Prostate gland (tissue), 2 donors: ENCODE results near the gene ATRN. TPM values are rescaled to one million over a fixed set of nuclear protein-coding genes. Genes with fewer than 3 reads are reported as not detected.
"Not testable (repeated sequence)": the region's sequence is repeated elsewhere in the genome, so short reads cannot be mapped to it uniquely, and the experiment has no call there.

ENCODE experiments used
- DNase-seq: peaks from one replicate; pipeline ENCODE4 v3.0.0-alpha.2; 2019; ENCODE audit warnings: low spot score
- H3K27ac ChIP-seq, 2 donors: fragments of 200-600 bp; sonication (generic); 2 replicates each; pipeline ENCODE4 v1.5.1; 2017 to 2019
- H3K27me3 ChIP-seq: fragments of 200-600 bp; sonication (generic); replicated peaks from 2 replicates; pipeline ENCODE4 v1.5.1; 2019; ENCODE audit not compliant: insufficient read depth
- H3K36me3 ChIP-seq, 2 donors: fragments of 200-600 bp; sonication (generic); 1 replicate in 1 of 2; 2 replicates in 1 of 2; pipeline versions ENCODE4 v1.5.1 to v1.8.1; 2017 to 2019
- H3K4me1 ChIP-seq: fragments of 200-600 bp; sonication (generic); replicated peaks from 2 replicates; pipeline ENCODE4 v1.5.1; 2019
- H3K4me3 ChIP-seq, 2 donors: fragments of 200-600 bp; sonication (generic); 2 replicates each; pipeline ENCODE4 v1.5.1; 2017 to 2019
- H3K9me3 ChIP-seq: fragments of 200-600 bp; sonication (generic); 2 replicates; pipeline ENCODE4 v1.5.1; 2017
- POLR2A ChIP-seq: fragments of 450-650 bp; IDR thresholded peaks from one replicate; pipeline ENCODE4 v1.6.1; 2016; ENCODE audit warnings: antibody characterized with exemption, mild to moderate bottlenecking
- POLR2AphosphoS5 ChIP-seq: sonication (generic); formaldehyde crosslinking; IDR thresholded peaks from one replicate; pipeline ENCODE4 v1.6.1; 2017; ENCODE audit warnings: antibody characterized with exemption
- WGBS: methylation state at CpG from one replicate; pipeline ENCODE4 v1.1.5; 2018; 5-methylcytosine and 5-hydroxymethylcytosine counted together
- intact Hi-C: fragments of 100-400 bp; cut with DNase I; formaldehyde crosslinking; loops from one replicate; pipeline ENCODE4 v1.14.2; 2022
- total RNA-seq, 2 donors: library from RNA; depleted of rRNA; stranded (reverse); fragments of >200 nt; gene quantifications; one replicate each; pipeline ENCODE4 v1.1.0, GENCODE V29; 2016
- TF ChIP-seq, protein P1 (sequence below), 4 experiments: fragments of 200-600 bp in 2 of 4; fragments of 450-650 bp in 2 of 4; sonication (generic) in 2 of 4; IDR thresholded peaks; 1 replicate in 3 of 4; 2 replicates in 1 of 4; pipeline ENCODE4 v1.5.1; 2016 to 2019; ENCODE audit warnings: antibody characterized with exemption in 4 of 4, mild to moderate bottlenecking in 2 of 4, moderate library complexity in 2 of 4

ATRN gene
- total RNA-seq, 2 donors from 2014 or later, result 34.6 to 38.1 TPM

DNA sequence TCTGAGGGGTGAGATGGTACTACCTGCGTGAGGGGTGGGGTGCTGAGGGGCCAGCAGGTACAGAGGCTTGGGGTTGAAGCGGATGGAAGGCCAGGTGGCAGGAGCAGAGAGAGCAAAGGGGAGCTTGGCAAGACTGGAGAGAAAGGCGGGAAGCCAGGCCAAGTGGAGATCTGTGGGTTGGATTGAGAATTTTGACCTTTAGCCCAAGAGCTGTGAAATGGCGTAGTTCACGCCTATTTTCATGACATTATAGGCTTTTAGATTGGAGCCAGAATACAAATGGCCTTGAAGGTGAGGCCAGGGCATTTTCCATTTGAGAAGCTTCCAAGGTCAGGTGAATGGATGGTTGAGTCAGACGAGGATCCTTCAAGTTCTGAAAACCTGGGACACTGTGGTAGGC is 2.5 kb downstream of the ATRN start:
- Histone ChIP-seq H3K4me1 (peaks cover 6% of the 10 kb centered on the region), H3K9me3 (no peaks in the 10 kb centered on the region), H3K4me3 (no peak overlapping the region), H3K27ac (no peak overlapping the region), H3K27me3 (no peaks in the 10 kb centered on the region), H3K36me3 (no peaks in the 10 kb centered on the region)
- intact Hi-C loops, result loop anchor here (5.0 kb wide), 1 partner anchor 66 kb away; the partner anchor contains the start of gene DNAAF9
- 94% methylated on average over 6 of the region's 6 CpGs for WGBS
- DNase-seq, result no peak
- no peak for TF ChIP-seq POLR2AphosphoS5
- no peak for TF ChIP-seq POLR2A
- TF ChIP-seq, protein P1, sequence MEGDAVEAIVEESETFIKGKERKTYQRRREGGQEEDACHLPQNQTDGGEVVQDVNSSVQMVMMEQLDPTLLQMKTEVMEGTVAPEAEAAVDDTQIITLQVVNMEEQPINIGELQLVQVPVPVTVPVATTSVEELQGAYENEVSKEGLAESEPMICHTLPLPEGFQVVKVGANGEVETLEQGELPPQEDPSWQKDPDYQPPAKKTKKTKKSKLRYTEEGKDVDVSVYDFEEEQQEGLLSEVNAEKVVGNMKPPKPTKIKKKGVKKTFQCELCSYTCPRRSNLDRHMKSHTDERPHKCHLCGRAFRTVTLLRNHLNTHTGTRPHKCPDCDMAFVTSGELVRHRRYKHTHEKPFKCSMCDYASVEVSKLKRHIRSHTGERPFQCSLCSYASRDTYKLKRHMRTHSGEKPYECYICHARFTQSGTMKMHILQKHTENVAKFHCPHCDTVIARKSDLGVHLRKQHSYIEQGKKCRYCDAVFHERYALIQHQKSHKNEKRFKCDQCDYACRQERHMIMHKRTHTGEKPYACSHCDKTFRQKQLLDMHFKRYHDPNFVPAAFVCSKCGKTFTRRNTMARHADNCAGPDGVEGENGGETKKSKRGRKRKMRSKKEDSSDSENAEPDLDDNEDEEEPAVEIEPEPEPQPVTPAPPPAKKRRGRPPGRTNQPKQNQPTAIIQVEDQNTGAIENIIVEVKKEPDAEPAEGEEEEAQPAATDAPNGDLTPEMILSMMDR (IDR thresholded peaks at IDR 0.05), result no peak

DNA sequence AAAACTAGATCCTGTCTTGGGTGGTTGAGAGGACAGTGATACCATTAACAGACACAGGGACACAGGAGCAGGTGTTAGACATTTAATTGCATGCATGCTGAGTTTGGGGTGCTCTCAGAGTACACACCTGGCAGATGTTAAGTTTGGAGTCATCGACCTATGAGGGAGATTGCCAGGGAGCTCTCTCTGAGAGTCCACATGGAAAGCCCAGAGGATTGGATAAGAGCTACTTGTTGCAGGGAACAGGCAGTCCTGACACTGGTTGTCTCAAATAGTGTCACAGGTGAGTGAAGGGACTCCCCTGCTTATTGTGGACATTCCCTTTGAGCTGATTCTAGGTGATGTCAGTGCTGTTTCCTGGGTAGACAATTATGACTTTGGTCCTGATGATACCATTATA is 3.1 kb downstream of the ATRN start:
- TF ChIP-seq POLR2A (no peak), POLR2AphosphoS5 (no peak)
- DNase-seq, result no peak
- no peaks in the 10 kb centered on the region for H3K36me3 ChIP-seq
- H3K27me3 ChIP-seq, result no peaks in the 10 kb centered on the region
- WGBS, result 93% methylated on average over 1 of the region's 1 CpG
- intact Hi-C loops, result loop anchor here (5.0 kb wide), 1 partner anchor 67 kb away; the partner anchor contains the start of gene DNAAF9
- no peak overlapping the region for H3K4me3 ChIP-seq
- no peak overlapping the region for H3K27ac ChIP-seq
- H3K9me3 ChIP-seq, result no peaks in the 10 kb centered on the region
- H3K4me1 ChIP-seq, result peaks cover 6% of the 10 kb centered on the region

DNA sequence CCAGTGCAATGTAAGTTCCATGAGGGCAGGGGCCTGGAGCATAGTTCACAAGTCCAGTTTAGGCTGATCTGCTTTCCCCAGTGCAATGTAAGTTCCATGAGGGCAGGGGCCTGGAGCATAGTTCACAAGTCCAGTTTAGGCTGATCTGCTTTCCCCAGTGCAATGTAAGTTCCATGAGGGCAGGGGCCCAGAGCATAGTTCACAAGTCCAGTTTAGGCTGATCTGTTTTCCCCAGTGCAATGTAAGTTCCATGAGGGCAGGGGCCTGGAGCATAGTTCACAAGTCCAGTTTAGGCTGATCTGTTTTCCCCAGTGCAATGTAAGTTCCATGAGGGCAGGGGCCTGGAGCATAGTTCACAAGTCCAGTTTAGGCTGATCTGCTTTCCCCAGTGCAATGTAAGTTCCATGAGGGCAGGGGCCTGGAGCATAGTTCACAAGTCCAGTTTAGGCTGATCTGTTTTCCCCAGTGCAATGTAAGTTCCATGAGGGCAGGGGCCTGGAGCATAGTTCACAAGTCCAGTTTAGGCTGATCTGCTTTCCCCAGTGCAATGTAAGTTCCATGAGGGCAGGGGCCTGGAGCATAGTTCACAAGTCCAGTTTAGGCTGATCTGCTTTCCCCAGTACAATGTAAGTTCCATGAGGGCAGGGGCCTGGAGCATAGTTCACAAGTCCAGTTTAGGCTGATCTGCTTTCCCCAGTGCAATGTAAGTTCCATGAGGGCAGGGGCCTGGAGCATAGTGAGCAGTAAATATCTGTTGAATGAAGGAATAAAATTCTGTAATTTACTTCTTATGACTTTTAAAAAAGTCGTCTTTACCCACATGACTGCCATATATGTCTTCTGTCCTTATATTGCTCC is 6.4 kb downstream of the ATRN start:
- intact Hi-C loops, H3K9me3 ChIP-seq, H3K4me1 ChIP-seq, DNase-seq, H3K27me3 ChIP-seq, H3K27ac ChIP-seq, H3K36me3 ChIP-seq, H3K4me3 ChIP-seq: not testable (repeated sequence)
- WGBS, result 100% methylated on average over 1 of the region's 1 CpG

DNA sequence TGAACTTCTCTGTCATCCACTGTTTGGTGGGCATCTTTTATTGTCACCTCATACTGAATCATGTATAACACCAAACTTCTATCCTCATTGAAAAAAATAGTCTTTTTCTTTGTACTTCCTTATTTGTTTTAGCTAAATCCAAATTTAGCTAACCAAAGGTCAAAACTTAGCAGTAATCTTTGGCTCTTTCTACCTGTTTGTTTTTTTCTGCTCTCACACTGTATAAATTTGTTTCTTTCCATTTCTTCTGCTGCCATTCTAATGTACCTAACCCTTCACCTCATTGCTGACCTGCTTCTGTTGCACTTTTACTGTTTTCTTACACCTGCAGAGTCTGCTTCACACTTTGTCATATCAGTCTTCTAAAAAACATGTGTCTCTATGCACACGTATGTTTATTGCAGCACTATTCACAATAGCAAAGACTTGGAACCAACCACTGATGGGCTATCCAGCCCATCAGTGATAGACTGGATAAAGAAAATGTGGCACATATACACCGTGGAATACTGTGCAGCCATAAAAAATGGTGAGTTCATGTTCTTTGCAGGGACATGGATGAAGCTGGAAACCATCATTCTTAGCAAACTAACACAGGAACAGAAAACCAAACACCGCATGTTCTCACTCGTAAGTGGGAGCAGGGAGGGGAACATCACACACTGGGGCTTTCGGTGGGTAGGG is 7.2 kb downstream of the ATRN start:
- H3K4me1 ChIP-seq, result no peaks in the 10 kb centered on the region
- H3K9me3 ChIP-seq, result no peaks in the 10 kb centered on the region
- TF ChIP-seq, protein P1 (IDR thresholded peaks at IDR 0.05), result no peak
- no peak for TF ChIP-seq POLR2AphosphoS5
- no peaks in the 10 kb centered on the region for H3K27me3 ChIP-seq
- intact Hi-C loops, result no loop called here
- no peaks in the 10 kb centered on the region for H3K36me3 ChIP-seq
- no peak overlapping the region for H3K27ac ChIP-seq
- 95% methylated on average over 5 of the region's 5 CpGs for WGBS
- H3K4me3 ChIP-seq, result no peak overlapping the region
- no peak for DNase-seq

DNA sequence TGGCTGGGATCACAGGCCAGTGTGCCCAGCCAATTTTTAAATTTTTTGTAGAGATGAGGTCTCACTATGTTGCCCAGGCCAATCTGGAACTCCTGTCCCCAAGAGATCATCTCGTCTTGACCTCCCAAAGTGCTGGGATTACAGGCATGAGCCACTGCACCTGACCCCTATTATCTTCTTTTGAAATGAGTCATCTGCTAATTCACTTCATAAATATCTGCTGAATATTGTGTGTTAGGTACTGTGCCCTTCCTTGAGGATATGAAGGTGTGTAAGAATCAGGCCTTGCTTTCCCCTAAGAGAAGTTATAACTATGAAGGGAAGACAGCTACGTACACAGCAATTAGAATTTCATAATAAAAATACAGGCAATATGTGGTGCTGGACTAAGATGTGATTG is 8.2 kb downstream of the ATRN start:
- Histone ChIP-seq H3K4me1 (no peaks in the 10 kb centered on the region), H3K36me3 (no peaks in the 10 kb centered on the region), H3K4me3 (no peak overlapping the region), H3K27ac (no peak overlapping the region), H3K27me3 (no peaks in the 10 kb centered on the region), H3K9me3 (no peaks in the 10 kb centered on the region)
- 91% methylated on average over 2 of the region's 2 CpGs for WGBS
- DNase-seq, result no peak
- TF ChIP-seq, protein P1 (IDR thresholded peaks at IDR 0.05), result no peak
- TF ChIP-seq POLR2AphosphoS5, result no peak
- no peak for TF ChIP-seq POLR2A
- intact Hi-C loops, result no loop called here
